Liver (tissue), 3 donors: ENCODE measurements around the gene ACRV1.

Experiments used
- ATF3 ChIP-seq: IDR thresholded peaks from 2 replicates; pipeline ENCODE4 v1.6.1; 2016; ENCODE audit warnings: antibody characterized with exemption
- CTCF ChIP-seq: fragments of 150-350 bp; IDR thresholded peaks from 2 replicates; pipeline ENCODE4 v1.5.1; 2017; ENCODE audit warnings: improper control_type of control experiment, low read depth, low read length; ENCODE audit not compliant: missing input control
- FOXA1 ChIP-seq: IDR thresholded peaks from 2 replicates; pipeline ENCODE4 v1.6.1; 2016; ENCODE audit warnings: antibody characterized with exemption
- GABPA ChIP-seq, 2 donors: IDR thresholded peaks in 1 of 2; conservative IDR thresholded peaks in 1 of 2; 2 replicates each; pipeline ENCODE4 v1.6.1; 2016; ENCODE audit warnings: antibody characterized with exemption in 2 of 2, mild to moderate bottlenecking in 1 of 2, moderate library complexity in 1 of 2
- HNF4G ChIP-seq: IDR thresholded peaks from 2 replicates; pipeline ENCODE4 v1.6.1; 2016; ENCODE audit warnings: antibody characterized with exemption
- MAX ChIP-seq: IDR thresholded peaks from 2 replicates; pipeline ENCODE4 v1.6.1; 2016; ENCODE audit warnings: antibody characterized with exemption
- RAD21 ChIP-seq, 2 donors: IDR thresholded peaks; 2 replicates each; pipeline ENCODE4 v1.6.1; 2016; ENCODE audit warnings: antibody characterized with exemption in 2 of 2, mild to moderate bottlenecking in 2 of 2
- RXRA ChIP-seq, 2 donors: IDR thresholded peaks; 2 replicates each; pipeline ENCODE4 v1.6.1; 2017 to 2018; ENCODE audit warnings: antibody characterized with exemption in 2 of 2, mild to moderate bottlenecking in 1 of 2
- SP1 ChIP-seq: IDR thresholded peaks from 2 replicates; pipeline ENCODE4 v1.6.1; 2018; ENCODE audit warnings: antibody characterized with exemption, mild to moderate bottlenecking
- TAF1 ChIP-seq: conservative IDR thresholded peaks from 2 replicates; pipeline ENCODE4 v1.6.1; 2016; ENCODE audit warnings: antibody characterized with exemption, mild to moderate bottlenecking
- YY1 ChIP-seq: IDR thresholded peaks from 2 replicates; pipeline ENCODE4 v1.6.1; 2016; ENCODE audit warnings: antibody characterized with exemption, mild to moderate bottlenecking
- donor health status: healthy.
- donor health status: healthy.

- TF ChIP-seq CTCF (no peak), HNF4G (no peak), SP1 (no peak), ATF3 (no peak), FOXA1 (no peak), MAX (no peak), RAD21 (IDR thresholded peaks at IDR 0.05) (no peak), TAF1 (no peak), GABPA (IDR thresholded peaks at IDR 0.05 in 1 of 2, conservative IDR thresholded peaks at IDR 0.05 in 1 of 2) (no peak), YY1 (no peak), RXRA (IDR thresholded peaks at IDR 0.05) (no peak)
Observed at GRCh38 chr11:125688066-125688465, 7.4 kb upstream of the ACRV1 start.
